ENCODE data around the gene OR52K1. TPM values are rescaled to one million over a fixed set of nuclear protein-coding genes. Genes with fewer than 3 reads are reported as not detected.
"Not testable (repeated sequence)": the region's sequence is repeated elsewhere in the genome, so short reads cannot be mapped to it uniquely, and the experiment has no call there.

The OR52K1 gene
- polyA plus RNA-seq, 1 donor (not counting 4 experiments of a cell fraction or from before 2014, with no cell fraction given) = not detected

- FAIRE-seq (no peak), DNase-seq (ENCODE audit: low read depth, low spot score) (no peak)
- no peaks in the 10 kb centered on the region for H3K9me3 ChIP-seq (ENCODE audit: control insufficient read depth, low read depth, low read length)
- peak overlapping the region; percentile 57 for H3K4me2 ChIP-seq (ENCODE audit: control insufficient read depth, extremely low read depth, insufficient read depth, low read depth, low read length)
- dilution Hi-C loops (cut with MboI; ENCODE audit: extremely low pct_ligation_motif_present, low sequenced_read_pairs) = no loop called here
- no peaks in the 10 kb centered on the region for H3K79me2 ChIP-seq (ENCODE audit: control insufficient read depth, insufficient read depth, low read length)
- no peaks in the 10 kb centered on the region for H4K20me1 ChIP-seq (ENCODE audit: control insufficient read depth, extremely low read depth, insufficient read depth, low read length)
- peaks cover 32% of the 10 kb centered on the region for H3K4me1 ChIP-seq (ENCODE audit: control insufficient read depth, extremely low read depth, insufficient read depth, low read length)
- no peaks in the 10 kb centered on the region for H3K9me1 ChIP-seq (ENCODE audit: control insufficient read depth, extremely low read depth, insufficient read depth, low read length)
- H3K36me3 ChIP-seq (ENCODE audit: control insufficient read depth in 2 of 2, extremely low read depth in 1 of 2, insufficient read depth in 2 of 2, low read length in 2 of 2) = no peaks in the 10 kb centered on the region
- no peaks in the 10 kb centered on the region for H3K27me3 ChIP-seq (ENCODE audit: control insufficient read depth, extremely low read depth, insufficient read depth, low read length)
- no peak overlapping the region for H2AFZ ChIP-seq (ENCODE audit: control insufficient read depth, low read length)
- peak overlapping the region in 2 of 3 experiments; percentile 24 to 50 for H3K4me3 ChIP-seq (ENCODE audit: control insufficient read depth in 2 of 3, extremely low read depth in 1 of 3, insufficient read depth in 2 of 3, low read depth in 1 of 3, low read length in 3 of 3)
- H3K27ac ChIP-seq (ENCODE audit: control insufficient read depth, insufficient read depth, low read length) = peak overlapping the region; percentile 58
- no peak for TF ChIP-seq EZH2 (IDR thresholded peaks at IDR 0.05; ENCODE audit: low read length)
- TF ChIP-seq, protein P1, sequence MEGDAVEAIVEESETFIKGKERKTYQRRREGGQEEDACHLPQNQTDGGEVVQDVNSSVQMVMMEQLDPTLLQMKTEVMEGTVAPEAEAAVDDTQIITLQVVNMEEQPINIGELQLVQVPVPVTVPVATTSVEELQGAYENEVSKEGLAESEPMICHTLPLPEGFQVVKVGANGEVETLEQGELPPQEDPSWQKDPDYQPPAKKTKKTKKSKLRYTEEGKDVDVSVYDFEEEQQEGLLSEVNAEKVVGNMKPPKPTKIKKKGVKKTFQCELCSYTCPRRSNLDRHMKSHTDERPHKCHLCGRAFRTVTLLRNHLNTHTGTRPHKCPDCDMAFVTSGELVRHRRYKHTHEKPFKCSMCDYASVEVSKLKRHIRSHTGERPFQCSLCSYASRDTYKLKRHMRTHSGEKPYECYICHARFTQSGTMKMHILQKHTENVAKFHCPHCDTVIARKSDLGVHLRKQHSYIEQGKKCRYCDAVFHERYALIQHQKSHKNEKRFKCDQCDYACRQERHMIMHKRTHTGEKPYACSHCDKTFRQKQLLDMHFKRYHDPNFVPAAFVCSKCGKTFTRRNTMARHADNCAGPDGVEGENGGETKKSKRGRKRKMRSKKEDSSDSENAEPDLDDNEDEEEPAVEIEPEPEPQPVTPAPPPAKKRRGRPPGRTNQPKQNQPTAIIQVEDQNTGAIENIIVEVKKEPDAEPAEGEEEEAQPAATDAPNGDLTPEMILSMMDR (optimal IDR thresholded peaks at IDR 0.05 in 1 of 3, IDR thresholded peaks at IDR 0.05 in 1 of 3, conservative IDR thresholded peaks at IDR 0.05 in 1 of 3; ENCODE audit: extremely low read depth in 1 of 3, insufficient read depth in 2 of 3, low read length in 3 of 3) = no peak
- no peak overlapping the region for H3K9ac ChIP-seq (ENCODE audit: control insufficient read depth, extremely low read depth, insufficient read depth, low read length)
Measured at GRCh38 chr11:4481240-4481582, 1.2 kb upstream of the OR52K1 start.

- FAIRE-seq = peak; percentile 69
- no peaks in the 10 kb centered on the region for H3K9me1 ChIP-seq (ENCODE audit: control insufficient read depth, extremely low read depth, insufficient read depth, low read length)
- peak overlapping the region; percentile 21 for H2AFZ ChIP-seq (ENCODE audit: control insufficient read depth, low read length)
- no peaks in the 10 kb centered on the region for H3K9me3 ChIP-seq (ENCODE audit: control insufficient read depth, low read depth, low read length)
- H4K20me1 ChIP-seq (ENCODE audit: control insufficient read depth, extremely low read depth, insufficient read depth, low read length) = no peaks in the 10 kb centered on the region
- no peaks in the 10 kb centered on the region for H3K79me2 ChIP-seq (ENCODE audit: control insufficient read depth, insufficient read depth, low read length)
- no peak overlapping the region for H3K4me3 ChIP-seq (ENCODE audit: control insufficient read depth in 2 of 3, extremely low read depth in 1 of 3, insufficient read depth in 2 of 3, low read depth in 1 of 3, low read length in 3 of 3)
- no peak overlapping the region for H3K9ac ChIP-seq (ENCODE audit: control insufficient read depth, extremely low read depth, insufficient read depth, low read length)
- peak; percentile 70 for DNase-seq (ENCODE audit: low read depth, low spot score)
- no peak overlapping the region for H3K4me2 ChIP-seq (ENCODE audit: control insufficient read depth, extremely low read depth, insufficient read depth, low read depth, low read length)
- no peaks in the 10 kb centered on the region for H3K36me3 ChIP-seq (ENCODE audit: control insufficient read depth in 2 of 2, extremely low read depth in 1 of 2, insufficient read depth in 2 of 2, low read length in 2 of 2)
- H3K27ac ChIP-seq (ENCODE audit: control insufficient read depth, insufficient read depth, low read length) = no peak overlapping the region
- H3K27me3 ChIP-seq (ENCODE audit: control insufficient read depth, extremely low read depth, insufficient read depth, low read length) = no peaks in the 10 kb centered on the region
- TF ChIP-seq, protein P1 (optimal IDR thresholded peaks at IDR 0.05 in 1 of 3, IDR thresholded peaks at IDR 0.05 in 1 of 3, conservative IDR thresholded peaks at IDR 0.05 in 1 of 3; ENCODE audit: extremely low read depth in 1 of 3, insufficient read depth in 2 of 3, low read length in 3 of 3) = no peak
- TF ChIP-seq EZH2 (IDR thresholded peaks at IDR 0.05; ENCODE audit: low read length) = no peak
- dilution Hi-C loops (cut with MboI; ENCODE audit: extremely low pct_ligation_motif_present, low sequenced_read_pairs) = no loop called here
- peaks cover 32% of the 10 kb centered on the region for H3K4me1 ChIP-seq (ENCODE audit: control insufficient read depth, extremely low read depth, insufficient read depth, low read length)
Measured at GRCh38 chr11:4484310-4484709, 1.9 kb downstream of the OR52K1 start.

- peaks cover 17% of the 10 kb centered on the region for H3K27me3 ChIP-seq (ENCODE audit: control insufficient read depth, extremely low read depth, insufficient read depth, low read length)
- H3K9me1 ChIP-seq (ENCODE audit: control insufficient read depth, extremely low read depth, insufficient read depth, low read length); H3K4me1 ChIP-seq (ENCODE audit: control insufficient read depth, extremely low read depth, insufficient read depth, low read length); H3K79me2 ChIP-seq (ENCODE audit: control insufficient read depth, insufficient read depth, low read length); H3K4me3 ChIP-seq (ENCODE audit: control insufficient read depth in 2 of 3, extremely low read depth in 1 of 3, insufficient read depth in 2 of 3, low read depth in 1 of 3, low read length in 3 of 3); H3K36me3 ChIP-seq (ENCODE audit: control insufficient read depth in 2 of 2, extremely low read depth in 1 of 2, insufficient read depth in 2 of 2, low read length in 2 of 2); FAIRE-seq; H3K27ac ChIP-seq (ENCODE audit: control insufficient read depth, insufficient read depth, low read length); DNase-seq (ENCODE audit: low read depth, low spot score); dilution Hi-C loops (cut with MboI; ENCODE audit: extremely low pct_ligation_motif_present, low sequenced_read_pairs); H3K9me3 ChIP-seq (ENCODE audit: control insufficient read depth, low read depth, low read length); H2AFZ ChIP-seq (ENCODE audit: control insufficient read depth, low read length); H4K20me1 ChIP-seq (ENCODE audit: control insufficient read depth, extremely low read depth, insufficient read depth, low read length); H3K9ac ChIP-seq (ENCODE audit: control insufficient read depth, extremely low read depth, insufficient read depth, low read length); H3K4me2 ChIP-seq (ENCODE audit: control insufficient read depth, extremely low read depth, insufficient read depth, low read depth, low read length): not testable (repeated sequence)
Measured at GRCh38 chr11:4491405-4491804, 9.0 kb downstream of the OR52K1 start.
